GM21786 (cell line): ENCODE data around the gene EGR2.

Experiments
- ATAC-seq: cut with Tn5 transposase; IDR thresholded peaks from one replicate; pipeline ENCODE4 v1.9.1; 2021; ENCODE audit not compliant: unreplicated experiment

Gene EGR2

DNA sequence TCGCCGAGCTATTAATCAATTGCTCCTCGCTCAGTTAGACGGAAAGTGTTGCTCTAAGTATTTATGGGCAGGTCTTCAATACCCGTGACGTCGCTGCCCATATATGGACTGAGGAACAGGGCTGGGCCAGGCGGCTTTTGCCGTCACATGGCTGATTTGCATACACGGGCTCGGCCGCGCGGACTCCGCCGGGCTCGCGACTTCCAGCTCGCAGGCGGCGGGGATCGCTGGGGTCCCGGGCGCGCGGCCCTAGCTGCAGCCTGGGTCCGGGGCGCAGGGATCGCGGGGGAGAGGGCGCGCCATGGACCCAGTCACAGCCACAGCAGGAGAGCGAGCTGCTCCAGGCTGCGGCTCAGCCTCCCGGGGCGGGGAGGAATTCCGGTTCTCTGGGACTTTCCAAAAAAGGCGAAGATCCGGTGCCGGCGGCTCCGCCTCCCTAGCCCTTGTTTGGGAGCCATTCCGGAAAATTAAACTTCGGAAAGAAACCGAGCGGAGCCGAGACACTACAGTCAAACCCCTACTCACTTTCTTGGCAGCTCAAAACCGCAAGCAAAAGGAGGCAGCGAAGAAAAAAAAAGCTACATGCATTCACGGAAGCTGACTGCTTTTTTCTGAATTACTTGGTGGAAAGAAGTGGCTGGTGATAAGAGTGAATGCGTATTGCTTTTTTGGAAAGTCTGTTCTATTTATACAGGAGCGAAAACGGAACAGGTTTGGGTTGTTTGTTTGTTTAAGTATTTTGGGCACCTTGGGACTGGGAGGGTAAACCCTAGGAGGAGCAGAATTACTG, at the start of gene EGR2:
EGR2 (minus strand) TSS at position 36 of the 790 bp plus-strand sequence. CDS start 337 bp downstream, outside the sequence.
- peak; percentile 78 for ATAC-seq

DNA sequence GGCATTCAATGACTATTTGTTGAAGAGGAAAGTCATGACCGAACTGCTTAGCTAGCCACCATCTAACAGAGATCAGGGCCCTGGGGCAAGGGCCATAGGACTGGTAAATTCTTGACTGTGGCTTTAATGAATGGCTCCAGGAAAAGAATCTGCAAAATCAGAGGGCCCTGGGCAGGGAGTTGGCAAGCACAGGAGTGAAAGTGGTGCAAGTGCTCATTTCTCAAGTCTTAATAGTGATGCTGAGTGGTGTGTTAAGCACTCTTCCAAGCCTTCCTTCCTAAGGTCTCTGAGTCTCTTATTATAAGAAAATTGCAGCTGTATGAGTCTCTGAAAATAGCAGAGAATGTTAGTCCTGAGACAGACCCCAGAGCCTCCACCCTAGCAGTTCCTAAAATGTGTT, 46.3 kb upstream of the EGR2 start:
- ATAC-seq, result no peak

GRCh38 chr10:62861507-62861906, 45.3 kb upstream of the EGR2 start:
- no peak for ATAC-seq

GRCh38 chr10:62860946-62861345, 44.8 kb upstream of the EGR2 start:
- no peak for ATAC-seq

GRCh38 chr10:62858364-62858763, 42.2 kb upstream of the EGR2 start:
- ATAC-seq, result no peak

GRCh38 chr10:62856021-62856420, 39.9 kb upstream of the EGR2 start:
- ATAC-seq, result no peak

- ATAC-seq, result no peak
Measured at GRCh38 chr10:62853710-62854109, 37.5 kb upstream of the EGR2 start.

- ATAC-seq, result peak; percentile 82
Measured at GRCh38 chr10:62852961-62853702, 37.0 kb upstream of the EGR2 start.

DNA sequence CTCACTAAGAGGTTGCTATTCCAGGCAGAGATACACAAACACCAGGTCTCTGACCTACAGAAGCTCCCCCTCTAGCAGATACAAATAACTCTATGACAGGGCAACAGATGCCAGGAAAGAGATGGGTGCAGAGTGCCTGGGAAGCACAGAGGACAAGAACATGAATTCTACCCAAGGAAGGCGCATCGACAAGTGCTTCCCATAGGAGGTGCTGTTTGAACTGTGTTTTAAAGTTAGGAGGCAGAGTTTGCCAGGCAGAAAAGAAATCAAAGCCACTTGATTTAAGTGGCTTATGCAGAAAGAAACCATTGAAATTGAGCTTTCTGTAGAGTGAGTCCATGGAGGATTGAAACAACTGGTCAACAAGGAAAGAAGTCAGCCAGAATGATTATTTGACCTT, 35.3 kb upstream of the EGR2 start:
- ATAC-seq, result no peak

GRCh38 chr10:62850646-62851045, 34.5 kb upstream of the EGR2 start:
- no peak for ATAC-seq

DNA sequence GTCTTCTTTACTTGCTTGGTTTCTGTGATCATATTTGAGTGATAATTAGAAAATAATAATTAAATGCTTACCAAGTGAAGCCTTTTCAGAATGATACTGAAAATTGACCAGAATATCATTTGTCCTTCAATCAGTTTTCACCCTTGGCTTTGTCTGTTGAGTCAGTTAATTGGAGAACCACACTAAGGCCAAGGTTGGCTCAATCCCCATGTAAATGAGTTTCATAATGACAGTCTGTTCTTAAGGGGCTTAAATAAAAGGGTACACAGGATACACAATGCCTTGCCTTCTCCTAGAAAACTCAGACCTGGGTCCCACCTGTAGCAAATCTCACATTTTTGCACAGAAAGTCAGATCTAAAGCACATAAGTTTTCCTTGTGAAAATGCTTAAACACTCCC, 31.3 kb upstream of the EGR2 start:
- ATAC-seq, result no peak

GRCh38 chr10:62844280-62845011, 28.3 kb upstream of the EGR2 start:
- no peak for ATAC-seq

DNA sequence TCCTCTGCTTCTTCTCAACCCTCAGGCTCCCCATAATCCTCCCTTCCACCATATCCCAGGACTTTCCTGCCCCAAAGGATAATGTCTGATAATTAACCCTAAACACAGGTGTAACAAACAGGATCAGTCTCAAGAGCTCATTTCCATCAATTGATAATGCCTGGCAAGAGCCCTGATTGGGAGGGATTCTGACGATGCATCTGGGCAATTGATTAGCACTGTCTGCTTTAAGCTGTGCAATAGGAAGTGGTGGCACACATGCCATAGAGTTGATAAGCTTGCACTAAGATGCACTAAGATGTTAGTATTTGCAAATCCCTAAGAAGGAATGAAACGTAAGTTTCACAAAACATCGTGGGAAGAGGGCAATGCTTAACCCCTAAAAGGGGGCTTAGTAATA, 27.4 kb upstream of the EGR2 start:
- ATAC-seq, result no peak

DNA sequence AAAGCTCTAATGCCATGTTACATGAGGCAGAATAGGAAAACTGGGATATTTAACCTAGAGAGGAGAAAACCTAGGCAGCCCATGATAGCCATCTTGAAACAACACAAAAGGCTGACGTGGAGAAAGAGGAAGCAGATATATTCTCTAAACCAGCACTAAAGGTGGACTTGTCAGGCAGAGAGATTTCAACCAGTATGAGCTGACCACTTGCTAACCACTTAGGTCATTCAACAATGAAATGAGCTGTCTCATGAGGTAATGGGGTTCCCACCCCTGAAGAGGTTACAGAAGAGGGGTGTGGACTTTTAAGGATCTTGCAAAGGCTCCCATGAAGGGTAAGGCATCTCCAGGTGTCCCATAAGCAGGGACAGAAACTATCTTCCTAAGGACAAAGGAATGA, 26.8 kb upstream of the EGR2 start:
- no peak for ATAC-seq

GRCh38 chr10:62839590-62839989, 23.4 kb upstream of the EGR2 start:
- no peak for ATAC-seq

- no peak for ATAC-seq
Measured at GRCh38 chr10:62831346-62831745, 15.2 kb upstream of the EGR2 start.

DNA sequence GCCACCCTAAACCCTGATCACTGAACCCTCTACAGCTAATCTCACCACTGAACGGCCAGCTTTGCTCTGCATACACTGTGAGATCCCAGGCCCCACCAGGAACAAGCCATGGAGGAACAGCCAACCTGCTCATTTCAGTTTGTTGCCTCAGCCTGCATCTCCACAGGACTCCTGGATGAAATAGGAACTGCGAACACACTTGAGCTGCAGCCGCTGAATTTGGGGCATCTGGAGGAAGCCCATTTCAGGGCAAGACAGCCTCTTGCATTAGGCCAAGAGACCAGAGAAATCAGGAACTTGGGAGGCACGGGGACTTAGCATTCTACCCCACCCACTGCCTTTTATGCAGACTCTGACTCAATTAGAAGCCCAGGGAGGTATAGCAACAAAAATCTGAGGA, 14.5 kb upstream of the EGR2 start:
- no peak for ATAC-seq

GRCh38 chr10:62829622-62830021, 13.5 kb upstream of the EGR2 start:
- ATAC-seq, result no peak

DNA sequence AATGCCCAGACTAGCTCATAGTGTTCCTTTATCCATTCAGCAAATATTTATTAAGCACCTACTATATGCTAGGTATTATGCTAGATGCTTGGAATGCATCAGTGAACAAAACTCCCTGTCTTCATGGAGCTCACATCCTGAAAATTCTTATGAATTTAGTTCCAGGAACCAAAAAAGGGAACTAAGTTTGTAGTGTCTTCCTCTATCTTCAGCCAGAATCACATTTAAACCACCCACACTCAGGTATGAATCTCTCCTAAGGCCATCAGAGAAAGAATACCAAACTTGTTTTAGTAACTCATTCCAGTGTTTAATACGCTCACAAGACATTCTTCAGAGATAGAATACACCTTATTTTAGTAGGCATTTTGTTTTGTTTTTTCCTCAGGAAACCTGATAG, 10.1 kb upstream of the EGR2 start:
- ATAC-seq, result no peak

DNA sequence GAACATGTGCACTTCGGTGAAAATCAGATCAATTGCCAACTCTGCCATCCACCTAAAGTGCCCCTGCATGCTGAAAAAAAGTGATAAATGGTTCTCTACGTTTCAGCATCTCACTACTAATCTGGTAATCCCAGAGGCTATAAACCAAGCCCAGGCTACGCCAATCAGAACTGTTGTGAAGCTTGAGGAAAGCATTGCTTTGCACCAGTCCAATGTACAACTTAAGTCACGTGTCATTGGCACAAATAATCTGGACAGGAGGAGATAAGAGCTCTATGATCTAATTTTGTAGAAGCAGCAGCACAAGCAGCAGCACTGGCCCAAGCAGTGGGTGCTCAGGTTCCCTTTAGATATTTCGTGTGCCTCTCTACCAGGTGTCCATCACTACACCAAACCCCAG, 4.4 kb upstream of the EGR2 start:
- ATAC-seq, result no peak

DNA sequence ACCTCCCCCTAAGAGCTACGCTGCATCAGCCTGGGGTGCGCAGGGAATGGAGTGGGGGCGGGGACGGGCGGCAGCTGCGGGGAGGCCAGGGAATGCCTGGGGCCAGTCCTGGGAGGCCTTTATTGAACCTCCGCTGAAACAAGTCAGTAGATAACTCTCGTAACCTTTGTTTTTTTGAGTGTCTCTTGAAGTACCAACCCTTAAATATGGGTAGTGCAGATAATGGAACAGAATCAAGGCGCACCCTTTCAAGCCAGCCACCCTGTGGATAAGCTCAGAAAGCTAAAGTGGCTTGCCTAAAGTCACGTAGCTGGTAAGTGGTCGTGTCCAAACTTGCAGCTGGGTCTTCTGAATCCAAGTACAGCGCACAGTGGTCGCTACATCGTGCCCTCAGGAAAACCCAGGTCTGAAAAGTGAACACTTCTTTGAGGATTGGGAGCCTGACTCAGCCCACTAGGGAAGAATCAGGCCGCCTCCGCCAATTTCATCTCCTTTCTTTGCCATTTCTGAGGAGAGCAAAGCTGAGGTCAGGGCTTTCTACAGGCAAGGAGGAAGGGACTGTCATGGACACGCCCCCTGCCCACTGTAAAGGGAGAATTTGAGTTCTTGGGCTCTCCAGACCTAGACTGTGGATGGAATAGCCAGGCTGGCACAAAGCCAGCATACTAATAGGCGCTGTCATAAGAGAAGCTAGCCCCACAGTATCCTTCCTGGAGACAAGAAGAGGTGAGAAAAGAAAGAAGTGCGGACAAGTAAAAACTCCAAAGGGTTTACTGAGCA, 3.2 kb upstream of the EGR2 start:
- no peak for ATAC-seq
